Astrocyte (in vitro differentiated cells and primary cell): Measurements from ENCODE around the gene MUC15.

Experiments used
- EZH2 ChIP-seq: IDR thresholded peaks from 2 replicates; pipeline ENCODE4 v1.6.1; 2012; ENCODE audit warnings: mild to moderate bottlenecking, low read length, inconsistent platforms; ENCODE audit not compliant: insufficient read depth
- TF ChIP-seq, protein P1 (sequence below): IDR thresholded peaks from 2 replicates; pipeline ENCODE4 v1.5.1; 2011; ENCODE audit warnings: low read depth, mild to moderate bottlenecking, inconsistent platforms, low read length, moderate library complexity; ENCODE audit not compliant: insufficient read depth

DNA sequence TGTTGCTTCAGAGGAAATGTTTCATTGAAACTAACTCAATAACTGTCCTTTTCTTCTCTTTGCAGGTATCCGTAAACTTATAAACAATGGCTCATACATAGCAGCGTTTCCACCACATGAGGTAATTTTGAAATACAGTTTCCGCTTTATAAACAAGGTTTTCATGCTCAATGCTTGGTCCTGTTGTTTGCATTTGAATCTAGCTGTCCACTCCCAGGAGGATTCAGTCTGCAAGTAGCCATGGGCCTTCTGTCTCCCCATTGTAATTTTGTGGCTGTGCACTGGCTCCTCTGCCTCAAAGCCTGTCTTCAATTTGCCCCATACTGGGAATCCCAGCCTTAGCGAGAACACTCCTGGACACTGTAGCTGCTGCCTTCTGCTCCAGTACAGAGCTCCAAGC lies 34.7 kb downstream of the MUC15 start:
- TF ChIP-seq, protein P1, sequence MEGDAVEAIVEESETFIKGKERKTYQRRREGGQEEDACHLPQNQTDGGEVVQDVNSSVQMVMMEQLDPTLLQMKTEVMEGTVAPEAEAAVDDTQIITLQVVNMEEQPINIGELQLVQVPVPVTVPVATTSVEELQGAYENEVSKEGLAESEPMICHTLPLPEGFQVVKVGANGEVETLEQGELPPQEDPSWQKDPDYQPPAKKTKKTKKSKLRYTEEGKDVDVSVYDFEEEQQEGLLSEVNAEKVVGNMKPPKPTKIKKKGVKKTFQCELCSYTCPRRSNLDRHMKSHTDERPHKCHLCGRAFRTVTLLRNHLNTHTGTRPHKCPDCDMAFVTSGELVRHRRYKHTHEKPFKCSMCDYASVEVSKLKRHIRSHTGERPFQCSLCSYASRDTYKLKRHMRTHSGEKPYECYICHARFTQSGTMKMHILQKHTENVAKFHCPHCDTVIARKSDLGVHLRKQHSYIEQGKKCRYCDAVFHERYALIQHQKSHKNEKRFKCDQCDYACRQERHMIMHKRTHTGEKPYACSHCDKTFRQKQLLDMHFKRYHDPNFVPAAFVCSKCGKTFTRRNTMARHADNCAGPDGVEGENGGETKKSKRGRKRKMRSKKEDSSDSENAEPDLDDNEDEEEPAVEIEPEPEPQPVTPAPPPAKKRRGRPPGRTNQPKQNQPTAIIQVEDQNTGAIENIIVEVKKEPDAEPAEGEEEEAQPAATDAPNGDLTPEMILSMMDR: no peak
- TF ChIP-seq EZH2: no peak
